ENCODE measurements around the gene SRPRB. TPM values are rescaled to one million over a fixed set of nuclear protein-coding genes. Genes with fewer than 3 reads are reported as not detected.

Gene SRPRB
- total RNA-seq, 2 experiments from 2014 or later, result 128 to 131 TPM

- POLR2A ChIA-PET, result interaction anchor here (0.6 kb wide), 1 partner anchor 373 kb away, joined by 3 read pairs; no protein-coding TSS in a partner anchor
These were observed 16.4 kb downstream of the SRPRB start for GRCh38 chr3:133821767-133822638.

DNA sequence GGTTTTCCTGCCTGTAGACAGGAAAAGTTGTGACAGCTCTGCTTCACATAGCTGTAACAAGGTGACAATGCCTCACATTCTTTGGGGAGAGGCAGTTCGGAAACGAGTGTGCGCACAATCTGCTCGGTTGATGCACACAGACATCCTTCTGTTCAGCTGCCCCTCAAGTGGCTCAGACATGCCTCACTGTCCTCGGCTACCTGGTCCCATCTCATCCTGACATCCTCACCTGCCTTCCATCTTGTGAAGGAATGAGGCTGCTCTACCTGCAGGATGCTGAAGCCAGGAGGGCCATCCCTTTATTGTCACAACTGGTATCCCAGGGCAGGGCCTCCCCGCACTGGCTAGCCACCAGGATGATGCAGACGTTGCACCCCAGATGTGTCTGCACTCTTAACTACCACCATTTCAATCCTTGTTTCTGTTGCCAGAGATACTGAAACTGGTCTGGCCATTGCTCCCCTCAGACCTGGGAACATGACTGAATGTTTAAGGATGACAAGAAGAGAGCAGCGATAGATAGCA is 19.4 kb downstream of the SRPRB start:
- POLR2A ChIA-PET, result no interaction called here

More at GRCh38 chr3:133821767-133822638, 16.4 kb downstream of the SRPRB start:
- CTCF ChIA-PET, result no interaction called here

DNA sequence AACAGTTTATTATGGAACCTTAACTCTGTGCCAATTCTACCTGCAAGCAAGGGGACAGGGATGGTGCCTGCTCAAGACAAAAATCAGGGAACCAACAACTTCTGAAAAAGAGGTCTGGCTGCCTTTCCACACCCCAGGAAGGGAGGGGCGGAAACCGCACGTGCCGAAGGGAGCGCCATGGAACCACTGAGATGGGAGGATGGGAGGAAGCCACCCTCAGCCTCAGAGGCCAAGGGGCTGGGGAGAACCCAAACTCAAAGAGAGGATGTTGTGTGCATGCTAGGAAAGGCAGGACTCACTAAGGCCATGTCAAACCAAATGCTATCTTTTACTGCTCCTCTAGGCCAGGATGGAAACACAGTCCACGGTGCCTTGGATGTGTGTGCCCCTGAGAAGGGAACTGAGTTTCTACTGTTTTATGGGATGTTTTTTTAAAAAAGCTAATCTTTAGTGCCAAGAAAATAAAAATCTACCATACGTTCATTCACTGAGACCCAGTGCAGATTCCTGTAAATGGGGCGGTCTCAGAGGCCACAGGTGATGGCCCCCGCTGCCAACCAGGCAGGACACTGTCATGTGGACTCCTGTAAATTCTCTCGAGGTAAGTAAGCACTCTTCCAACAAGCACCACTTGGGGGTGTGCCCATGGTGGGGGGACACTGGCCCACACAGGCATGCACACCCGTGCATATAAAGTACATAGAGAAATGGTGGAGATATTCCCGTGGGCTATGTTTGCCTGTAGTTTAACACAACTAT is 20.5 kb downstream of the SRPRB start:
- ChIA-PET POLR2A (no interaction called here), CTCF (no interaction called here)

More for the DNA sequence above, 19.4 kb downstream of the SRPRB start:
- CTCF ChIA-PET, result no interaction called here

GRCh38 chr3:133827136-133827535 is 21.5 kb downstream of the SRPRB start:
- ChIA-PET POLR2A (no interaction called here), CTCF (no interaction called here)

DNA sequence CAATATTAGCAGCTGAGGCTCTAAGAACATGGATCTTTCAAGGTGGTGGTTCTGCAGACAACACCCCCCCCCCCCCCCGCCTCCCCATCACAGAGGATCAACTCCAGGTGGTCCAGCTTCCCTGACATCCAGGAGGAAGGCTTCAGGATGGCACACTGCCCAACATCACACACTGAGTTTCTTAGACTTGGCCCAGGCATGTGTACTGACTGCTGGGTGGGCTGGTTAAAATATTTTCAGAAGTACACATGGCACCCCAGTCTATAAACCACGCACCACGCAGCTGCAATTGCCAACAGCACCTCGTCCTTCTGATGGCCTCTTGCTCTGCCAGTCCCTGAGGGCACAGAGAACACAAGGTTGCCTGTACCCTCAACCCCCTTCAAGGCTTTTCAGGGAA is 22.1 kb downstream of the SRPRB start:
- POLR2A ChIA-PET, result no interaction called here
- CTCF ChIA-PET, result no interaction called here

DNA sequence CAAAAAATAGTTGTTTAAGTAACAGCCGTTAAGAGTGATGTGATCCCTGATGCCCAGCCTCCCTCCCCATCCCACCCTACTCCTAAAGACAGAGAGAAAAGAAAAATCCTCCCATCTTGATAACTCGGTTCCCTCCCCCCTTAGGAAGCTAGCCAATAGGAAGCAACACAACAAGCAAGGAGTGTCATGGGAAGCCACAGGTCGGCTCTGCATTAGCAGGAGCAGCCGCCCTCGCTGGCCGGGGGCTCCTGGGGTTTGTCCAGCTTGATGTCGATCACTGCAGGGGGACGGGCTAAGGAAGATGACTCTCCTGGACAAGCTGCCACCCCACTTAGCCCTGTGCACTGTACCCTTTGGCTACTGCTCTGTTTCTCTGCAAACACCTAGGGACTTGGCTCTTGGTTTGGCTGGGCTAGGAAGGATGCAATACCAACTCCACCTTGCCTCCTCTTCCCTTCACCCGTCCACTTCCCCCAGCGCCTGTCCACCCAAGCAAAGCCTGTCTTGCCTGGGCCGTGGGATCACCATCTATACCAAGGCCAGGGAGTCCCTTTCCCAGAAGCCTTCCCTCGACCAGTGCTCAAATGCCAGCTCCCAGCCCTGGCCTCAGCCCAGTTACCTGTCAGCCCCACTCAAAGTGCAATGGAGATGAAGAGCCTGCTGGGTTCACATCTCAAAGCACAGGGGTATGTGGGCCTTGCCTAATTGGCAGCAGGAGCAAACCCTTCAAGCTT is 23.1 kb downstream of the SRPRB start:
- ChIA-PET POLR2A (no interaction called here), CTCF (no interaction called here)

DNA sequence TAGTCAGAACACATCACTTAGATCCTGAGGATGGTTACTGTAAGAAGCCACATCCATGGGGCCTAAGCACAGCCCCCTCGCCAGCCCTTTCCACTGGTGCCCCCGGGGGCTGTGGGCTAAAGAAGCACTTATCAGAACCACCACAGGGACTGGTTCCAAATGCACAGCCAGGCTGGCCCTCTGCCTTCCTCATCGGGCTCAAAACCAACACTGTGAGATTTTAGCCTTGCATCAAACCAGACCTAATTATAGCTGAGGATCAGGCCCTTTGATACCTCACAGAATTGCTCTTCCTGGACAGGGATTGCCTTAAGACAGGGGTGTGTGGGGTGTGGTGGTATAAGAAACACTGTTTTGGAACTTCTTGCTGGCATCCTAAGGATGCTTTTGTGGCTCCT is 23.7 kb downstream of the SRPRB start:
- ChIA-PET CTCF (no interaction called here), POLR2A (no interaction called here)

- CTCF ChIA-PET, result no interaction called here
- POLR2A ChIA-PET, result no interaction called here
These were observed 24.5 kb downstream of the SRPRB start for GRCh38 chr3:133830071-133830470.

DNA sequence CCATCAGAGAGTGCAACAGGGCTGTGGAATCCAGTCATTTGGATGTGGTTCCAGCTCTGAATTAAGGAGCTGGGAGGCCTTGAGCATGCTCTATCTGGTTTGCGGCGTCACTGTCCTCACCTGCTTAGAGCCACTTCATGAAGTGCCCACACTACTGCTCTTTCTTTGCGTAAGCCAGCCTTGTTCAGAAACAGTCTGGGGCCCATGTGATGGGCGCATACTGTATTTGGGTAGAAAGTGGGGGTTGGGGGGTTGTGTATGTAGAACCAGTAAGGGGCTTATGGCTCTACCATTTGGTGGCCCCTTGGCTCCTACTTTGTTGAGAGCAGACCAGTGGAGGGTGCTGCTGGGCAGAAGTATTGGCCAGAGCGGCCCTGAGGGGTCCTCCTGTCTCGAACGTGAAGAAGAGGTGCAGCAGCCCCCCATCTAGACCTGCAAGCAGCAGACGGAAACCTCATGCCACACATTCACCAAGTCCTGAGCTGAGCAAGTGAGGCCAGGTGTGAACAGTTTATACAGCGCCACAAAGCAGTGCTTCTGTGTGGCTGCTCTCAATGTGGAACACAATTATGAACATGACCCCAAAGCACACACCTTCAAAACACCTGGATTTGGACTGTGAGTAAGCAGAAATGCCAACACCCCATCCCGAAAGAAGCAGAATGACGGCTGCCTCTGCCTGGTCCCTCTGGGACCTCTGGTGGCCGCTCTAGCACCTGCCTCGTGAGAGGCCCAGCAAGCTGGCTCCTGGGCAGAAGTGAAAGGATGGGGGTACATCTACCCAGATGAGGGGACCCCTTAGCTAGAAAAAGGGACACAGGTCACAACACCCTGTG is 26.6 kb downstream of the SRPRB start:
- CTCF ChIA-PET, result no interaction called here
- POLR2A ChIA-PET, result no interaction called here

DNA sequence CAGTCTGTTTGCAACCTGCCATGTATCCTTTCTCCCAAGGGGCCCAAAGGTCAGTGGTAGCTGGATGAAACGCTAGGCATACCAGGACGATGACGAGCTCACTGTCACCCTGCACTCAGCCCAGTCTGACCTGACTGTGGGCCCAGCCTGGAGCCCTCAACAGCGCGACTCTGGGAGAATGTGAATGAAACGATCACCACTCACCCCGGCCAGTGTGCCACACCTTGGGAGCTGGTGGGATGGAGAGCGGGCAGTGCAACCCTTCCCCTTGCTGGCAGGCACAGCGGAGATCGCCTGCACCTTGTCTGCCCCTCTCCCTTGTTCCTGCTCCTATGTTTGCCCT is 27.2 kb downstream of the SRPRB start:
- CTCF ChIA-PET, result no interaction called here
- POLR2A ChIA-PET, result no interaction called here

DNA sequence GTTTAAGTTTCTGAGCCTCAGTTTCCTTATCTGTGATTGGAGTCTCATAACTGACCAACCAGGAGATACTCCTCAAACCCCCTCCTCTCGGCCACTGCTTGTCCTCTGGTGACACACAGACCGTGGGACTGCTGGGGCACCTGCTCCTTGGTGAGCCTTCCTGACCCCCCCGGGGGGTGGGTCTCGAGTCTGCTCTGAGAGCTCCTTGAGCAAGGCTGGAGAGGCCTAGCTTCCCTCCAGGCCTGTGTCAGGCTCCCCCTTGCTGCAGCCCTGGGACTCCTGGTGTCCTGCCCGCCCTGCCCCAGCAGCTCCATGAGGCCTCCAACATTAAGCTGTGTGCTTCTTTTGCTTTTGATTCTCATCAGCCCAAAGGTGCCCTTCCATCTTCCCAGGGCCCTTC is 27.7 kb downstream of the SRPRB start:
- ChIA-PET CTCF (interaction anchor here (0.6 kb wide), 1 partner anchor 1103 kb away, joined by 4 read pairs; no protein-coding TSS in a partner anchor), POLR2A (no interaction called here)

- ChIA-PET CTCF (interaction anchor here (0.6 kb wide), 1 partner anchor 1103 kb away, joined by 4 read pairs; no protein-coding TSS in a partner anchor), POLR2A (no interaction called here)
These were observed 28.4 kb downstream of the SRPRB start for GRCh38 chr3:133833880-133834620.

DNA sequence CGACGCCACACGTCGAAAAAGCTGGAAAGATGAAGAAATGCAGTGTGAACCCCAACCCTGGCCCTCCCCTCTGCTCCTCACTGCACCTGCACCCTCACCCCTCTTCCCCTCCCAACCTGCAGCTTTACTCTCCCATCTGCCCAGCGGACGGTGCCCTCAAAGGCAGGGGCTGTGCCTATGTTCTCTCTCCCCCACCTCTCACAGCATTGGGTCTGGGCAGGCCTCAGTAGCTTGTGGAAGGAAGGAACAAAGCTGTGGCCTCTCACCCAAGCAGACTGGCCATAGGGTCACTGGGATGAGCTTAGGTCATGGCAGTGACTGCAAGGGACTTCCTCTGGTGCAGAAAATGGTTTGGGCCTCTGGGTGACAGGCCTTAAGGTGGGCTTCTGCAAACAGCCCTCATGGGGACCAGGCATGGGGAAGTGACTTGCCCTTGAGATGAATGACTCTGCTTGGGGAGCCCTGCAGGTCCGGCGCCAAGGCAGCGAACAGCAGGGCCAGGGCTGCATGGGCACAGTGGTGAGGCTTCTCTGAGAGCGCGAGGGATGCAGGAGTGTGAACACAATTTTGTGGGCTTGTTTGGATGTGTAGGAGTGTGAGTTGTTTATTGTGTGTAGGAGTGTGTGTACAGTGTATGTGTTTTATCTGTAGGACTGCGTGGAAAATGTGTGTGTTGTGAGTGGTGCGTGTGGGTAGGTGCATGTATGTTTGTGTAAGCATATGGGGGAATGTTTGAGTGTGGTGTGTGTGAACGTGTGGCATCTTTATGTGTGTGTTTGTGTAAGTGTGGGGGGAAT is 29.2 kb downstream of the SRPRB start:
- ChIA-PET CTCF (interaction anchor here (0.6 kb wide), 1 partner anchor 18 kb away, joined by 3 read pairs; no protein-coding TSS in a partner anchor), POLR2A (no interaction called here)

DNA sequence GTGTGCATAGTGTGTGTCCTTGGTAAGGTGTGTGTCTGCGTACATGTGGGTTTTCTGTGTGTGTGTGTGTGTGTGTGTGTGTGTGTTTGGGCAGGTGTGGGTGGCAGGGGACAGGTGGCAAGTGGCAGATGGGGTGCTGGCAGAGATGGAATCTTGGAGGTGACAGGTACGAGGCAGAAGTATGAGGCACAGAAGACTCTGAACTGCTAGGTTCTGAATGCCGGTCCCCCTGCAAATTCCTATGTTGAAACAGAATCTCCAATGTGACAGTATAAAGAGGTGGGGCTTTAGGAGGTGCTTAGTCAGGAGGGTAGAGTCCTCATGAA is 29.8 kb downstream of the SRPRB start:
- CTCF ChIA-PET, result no interaction called here
- POLR2A ChIA-PET, result no interaction called here

GRCh38 chr3:133835961-133836360 is 30.3 kb downstream of the SRPRB start:
- CTCF ChIA-PET, result no interaction called here
- POLR2A ChIA-PET, result no interaction called here

DNA sequence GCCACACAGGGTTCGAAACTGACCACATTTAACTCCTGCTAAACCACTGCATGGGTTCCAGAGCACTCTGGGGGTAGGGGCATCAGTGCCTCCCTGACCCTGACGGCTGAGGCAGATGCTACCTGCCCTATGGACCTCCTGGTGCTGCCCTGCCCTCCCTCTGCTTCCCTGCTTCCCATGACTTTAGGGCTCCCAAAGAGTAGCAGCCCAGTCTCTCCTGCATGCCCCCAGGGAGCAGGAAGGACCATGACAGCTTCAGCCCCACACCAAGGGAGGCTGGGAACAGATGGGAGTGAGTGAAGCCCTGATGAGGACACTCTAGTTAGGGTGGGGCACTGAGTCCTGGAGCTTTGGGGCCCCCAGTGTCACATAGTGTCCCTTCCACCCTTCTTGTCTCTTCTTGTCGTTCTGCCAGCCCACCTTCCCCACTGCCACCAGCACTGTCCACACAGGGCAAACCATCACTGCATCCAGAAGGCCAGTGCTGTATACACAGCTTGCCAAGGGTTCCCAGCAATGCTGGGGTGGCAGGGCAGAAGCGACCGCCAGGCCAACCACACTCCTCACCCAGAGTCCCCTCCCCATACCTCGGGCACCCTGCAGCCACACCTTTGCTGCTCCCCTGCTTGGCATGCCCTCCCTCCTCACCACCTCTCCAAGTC is 31.0 kb downstream of the SRPRB start:
- POLR2A ChIA-PET, result no interaction called here
- CTCF ChIA-PET, result no interaction called here

GRCh38 chr3:133837487-133838295 is 32.1 kb downstream of the SRPRB start:
- ChIA-PET CTCF (no interaction called here), POLR2A (no interaction called here)

Measured in activated CD8-positive, alpha-beta memory T cell treated with anti-CD3 and anti-CD28 coated beads for 36 hours (primary cell).